NCI-H524 (cell line): Measurements from ENCODE around the gene CAPS2.

Experiments
- DNase-seq, 2 experiments: peaks; one replicate each; lab custom pipeline; 2025; lab: John Stamatoyannopoulos, UW

CAPS2 gene

DNA sequence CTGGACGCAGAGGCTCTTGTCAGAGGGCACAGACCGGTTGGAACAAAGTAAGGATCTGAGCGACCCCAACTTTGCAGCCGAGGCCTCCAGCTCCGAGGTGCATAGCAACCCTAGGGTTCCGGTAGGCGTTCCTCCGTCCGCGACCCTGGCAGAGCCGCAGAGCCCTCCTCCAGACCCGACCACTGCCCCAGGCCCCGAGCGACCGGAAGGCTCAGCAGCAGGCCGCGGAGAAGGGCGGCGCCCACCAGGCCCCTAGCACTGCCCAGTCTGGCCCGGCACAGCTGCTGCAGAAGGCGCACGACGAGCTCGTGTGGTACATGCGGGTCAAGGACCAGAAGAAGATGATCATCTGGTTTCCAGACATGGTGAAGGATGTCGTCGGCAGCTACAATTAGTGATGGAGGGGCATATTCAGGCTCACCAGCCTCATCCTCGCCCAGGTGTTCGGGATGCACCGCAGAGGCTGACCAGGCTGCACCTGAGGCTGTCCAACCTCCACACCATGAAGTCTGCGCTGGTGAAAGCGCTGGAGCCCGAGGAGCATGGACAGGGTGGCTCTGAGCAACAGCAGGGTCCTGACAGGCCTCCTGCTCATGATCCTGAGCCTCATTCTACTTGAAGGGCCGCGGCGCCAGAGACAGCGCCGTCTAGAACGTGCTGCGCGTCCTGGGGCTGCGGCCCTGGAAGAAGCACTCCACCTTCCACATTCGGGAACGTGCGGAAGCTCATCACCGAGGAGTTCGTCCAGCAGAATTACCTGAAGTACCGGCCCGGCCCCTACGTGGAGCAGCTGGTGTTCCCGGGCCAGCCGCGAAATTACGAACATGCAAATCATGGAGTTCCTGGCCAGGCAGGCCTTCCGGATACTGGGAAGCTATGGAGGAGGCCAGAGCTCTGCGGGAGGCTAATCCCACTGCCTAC, 24.5 kb downstream of the CAPS2 start:
- DNase-seq = no peak

DNA sequence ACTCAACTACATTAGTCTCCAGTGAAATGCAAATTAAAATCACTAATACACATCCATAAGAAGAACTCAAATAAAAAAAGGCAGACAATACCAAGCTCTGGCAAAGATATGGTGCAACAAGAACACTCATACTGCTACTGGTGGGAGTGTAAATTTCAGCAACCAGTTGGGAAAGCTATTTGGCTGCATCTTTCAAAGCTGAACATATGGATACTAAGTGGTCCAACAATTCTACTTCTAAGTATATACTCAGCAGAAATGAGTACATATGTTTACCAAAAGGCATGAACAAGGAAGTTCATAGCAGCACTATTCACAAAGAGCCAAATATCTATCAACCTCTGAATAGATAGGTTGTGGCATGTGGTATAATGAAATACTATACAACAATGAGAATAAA, 27.3 kb downstream of the CAPS2 start:
- DNase-seq = no peak

DNA sequence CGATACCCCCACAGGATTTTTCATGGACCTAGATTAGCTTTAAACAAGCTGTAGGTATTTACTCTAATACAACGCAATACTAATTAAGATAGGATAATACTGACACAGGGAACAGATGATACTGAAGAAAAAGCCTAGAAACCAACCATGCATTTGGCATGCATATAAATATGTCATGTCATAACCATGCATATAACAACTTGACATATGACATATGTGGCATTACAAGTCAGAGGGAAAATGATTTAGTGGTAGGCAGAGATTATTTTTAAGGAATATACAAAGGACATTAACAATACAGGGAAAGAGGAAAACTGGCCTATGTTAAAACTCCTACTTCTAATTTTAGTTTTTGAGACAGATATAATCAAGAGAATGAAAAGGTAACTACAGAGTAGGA, 27.9 kb downstream of the CAPS2 start:
- no peak for DNase-seq

DNA sequence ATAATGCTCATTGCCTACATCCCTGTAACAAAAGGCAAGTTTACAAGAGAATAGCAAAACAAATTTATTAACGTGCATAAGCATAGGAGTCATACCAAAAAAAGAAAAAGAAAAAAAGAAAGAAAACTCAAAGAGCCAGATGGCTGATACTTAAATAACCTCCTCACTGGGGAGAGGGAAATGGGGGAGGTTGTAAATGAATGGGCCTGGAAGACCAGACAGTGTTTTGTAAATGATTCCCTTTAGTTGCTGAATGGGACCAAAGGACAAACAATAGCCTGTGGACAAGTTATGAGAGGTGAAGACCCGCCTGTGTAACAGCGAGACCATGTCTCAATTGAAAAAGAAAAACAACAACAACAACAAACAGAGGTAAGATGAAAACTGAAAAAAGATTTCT, 35.3 kb downstream of the CAPS2 start:
- peak in 1 of 2 experiments; percentile 13 for DNase-seq

DNA sequence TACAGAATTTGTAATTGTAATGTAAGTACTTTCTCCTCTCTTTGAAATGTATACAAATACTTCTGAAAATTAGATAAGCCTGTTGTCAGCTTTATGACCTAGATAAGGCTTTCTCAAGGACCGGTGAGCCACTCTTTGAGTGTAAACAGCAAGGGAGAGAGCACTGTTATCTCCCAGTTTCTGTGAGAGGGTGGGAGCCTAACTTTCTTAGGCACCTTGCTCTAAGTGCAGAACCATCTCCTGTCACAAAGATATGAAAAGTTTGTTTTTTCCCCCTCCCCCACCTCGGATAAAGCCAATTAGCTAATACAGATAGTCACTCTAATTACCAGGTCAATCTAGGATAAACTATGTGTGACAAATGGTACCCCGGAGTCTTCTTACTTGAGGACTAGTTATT, 35.8 kb downstream of the CAPS2 start:
- peak in 1 of 2 experiments; percentile 13 for DNase-seq

- DNase-seq = no peak
These were observed 39.1 kb downstream of the CAPS2 start for GRCh38 chr12:75291014-75291413.

DNA sequence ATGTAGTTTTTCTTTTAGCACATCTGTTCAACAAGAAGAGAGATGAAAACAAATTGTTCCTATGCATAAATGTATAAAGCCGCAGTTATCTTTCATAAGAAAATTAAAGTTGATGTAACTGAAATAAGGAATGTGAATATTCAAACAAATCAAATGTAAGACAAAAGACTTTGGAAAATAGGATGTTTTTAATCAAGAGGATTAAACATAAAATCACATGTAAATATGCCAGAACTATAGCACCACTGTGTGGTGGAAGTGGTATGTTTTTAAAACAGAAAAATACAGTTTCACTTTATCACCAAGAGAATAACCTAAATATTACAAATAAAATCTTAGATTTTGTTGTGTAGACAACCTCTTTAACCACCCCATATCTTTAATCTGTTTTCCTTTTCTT, 40.4 kb downstream of the CAPS2 start:
- DNase-seq = peak in 1 of 2 experiments; percentile 16

DNA sequence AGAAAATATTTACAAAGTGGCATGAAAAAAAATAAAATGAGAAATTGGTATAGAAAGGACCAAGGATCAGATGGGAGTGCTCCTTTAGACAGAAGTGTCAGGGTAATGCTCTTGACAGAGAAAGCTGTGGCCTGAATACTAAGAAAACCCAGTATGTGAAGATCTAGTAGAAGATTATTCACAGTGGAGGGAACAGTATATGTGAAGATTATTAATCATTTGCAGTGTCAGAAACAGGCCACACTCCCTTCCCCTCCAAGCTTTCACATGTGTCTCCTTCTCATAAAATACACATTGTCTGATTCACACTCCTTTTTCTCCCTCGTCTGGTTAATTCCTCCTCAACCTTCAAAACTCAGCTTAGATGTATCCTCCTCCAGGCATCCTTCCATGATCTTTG, 41.3 kb downstream of the CAPS2 start:
- no peak for DNase-seq

GRCh38 chr12:75275702-75276101, 54.4 kb downstream of the CAPS2 start:
- no peak for DNase-seq

DNA sequence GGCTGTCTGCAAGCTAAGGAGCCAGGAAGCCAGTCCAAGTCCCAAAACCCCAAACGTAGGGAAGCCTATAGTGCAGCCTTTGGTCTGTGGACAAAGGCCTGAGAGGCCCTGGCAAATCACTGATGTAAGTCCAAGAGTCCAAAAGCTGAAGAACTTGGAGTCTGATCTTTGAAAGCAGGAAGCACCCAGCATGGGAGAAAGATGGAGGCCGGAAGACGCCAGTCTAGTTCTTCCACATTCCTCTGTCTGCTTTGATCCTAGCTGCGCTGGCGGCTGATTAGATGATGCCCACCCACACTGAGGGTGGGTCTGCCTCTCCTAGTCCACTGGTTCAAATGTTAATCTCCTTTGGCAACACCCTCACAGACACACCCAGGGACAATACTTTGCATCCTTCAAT, 58.5 kb downstream of the CAPS2 start:
- no peak for DNase-seq

- no peak for DNase-seq
These were observed 60.0 kb downstream of the CAPS2 start for GRCh38 chr12:75270157-75270556.

DNA sequence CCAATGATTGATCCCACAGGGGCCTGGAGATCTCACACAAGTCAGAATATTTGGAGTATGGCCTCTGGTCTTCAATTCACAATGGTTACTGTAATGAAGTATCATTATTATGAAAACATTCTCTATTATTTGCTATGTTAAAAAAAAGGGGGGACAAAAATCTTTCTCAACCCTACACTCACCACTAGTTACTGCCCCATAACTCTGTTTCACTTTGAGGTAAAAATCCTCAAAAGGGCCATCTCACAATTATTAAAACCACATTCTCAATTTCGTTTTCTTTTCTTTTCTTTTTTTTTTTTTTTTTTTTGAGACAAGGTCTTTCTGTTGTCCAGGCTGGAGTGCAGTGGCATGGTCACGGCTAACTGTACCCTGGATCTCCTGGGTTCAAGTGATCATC, 60.9 kb downstream of the CAPS2 start:
- no peak for DNase-seq

DNA sequence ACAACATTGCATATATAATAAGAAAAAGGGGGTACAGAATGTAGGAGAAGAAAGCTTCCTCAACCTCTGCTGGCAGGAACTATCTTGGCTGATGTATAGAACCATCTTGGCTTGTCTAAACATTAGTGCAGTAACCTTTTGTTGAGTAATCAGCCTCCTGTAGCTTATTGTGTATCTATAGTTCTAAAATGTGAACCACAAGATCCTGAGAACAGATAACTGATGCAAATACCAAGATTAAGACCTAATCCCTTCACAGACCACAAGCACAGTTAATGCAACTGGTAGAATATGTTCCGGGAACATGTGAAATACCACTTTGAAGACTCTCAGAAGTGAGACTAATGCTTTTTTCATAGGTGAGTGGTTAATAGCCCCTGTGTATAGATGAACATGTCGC, 69.8 kb downstream of the CAPS2 start:
- DNase-seq = no peak

- DNase-seq = no peak
These were observed 71.0 kb downstream of the CAPS2 start for GRCh38 chr12:75259143-75259542.

DNA sequence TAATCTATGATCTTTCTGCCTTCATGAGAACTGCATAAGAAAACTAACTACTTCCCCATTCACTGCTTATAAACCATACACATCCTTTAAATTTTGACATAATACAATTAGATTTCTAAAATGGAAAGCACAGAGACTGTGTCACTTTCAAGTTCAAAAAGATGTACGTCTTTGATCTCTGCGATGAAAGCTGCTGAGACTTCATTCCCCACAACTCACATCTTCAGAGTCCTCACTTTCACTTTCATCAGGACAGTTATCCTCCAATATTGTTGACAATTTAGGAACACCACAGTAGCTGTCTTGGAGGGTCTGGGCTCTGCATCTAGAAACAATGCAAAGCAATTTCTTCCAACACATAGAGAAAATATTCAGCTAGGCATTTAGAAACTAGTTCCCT, 72.6 kb downstream of the CAPS2 start:
- no peak for DNase-seq

GRCh38 chr12:75245108-75245507, 85.0 kb downstream of the CAPS2 start:
- no peak for DNase-seq

- no peak for DNase-seq
These were observed 90.1 kb downstream of the CAPS2 start for GRCh38 chr12:75239987-75240386.

GRCh38 chr12:75236206-75236605, 93.9 kb downstream of the CAPS2 start:
- DNase-seq = no peak

DNA sequence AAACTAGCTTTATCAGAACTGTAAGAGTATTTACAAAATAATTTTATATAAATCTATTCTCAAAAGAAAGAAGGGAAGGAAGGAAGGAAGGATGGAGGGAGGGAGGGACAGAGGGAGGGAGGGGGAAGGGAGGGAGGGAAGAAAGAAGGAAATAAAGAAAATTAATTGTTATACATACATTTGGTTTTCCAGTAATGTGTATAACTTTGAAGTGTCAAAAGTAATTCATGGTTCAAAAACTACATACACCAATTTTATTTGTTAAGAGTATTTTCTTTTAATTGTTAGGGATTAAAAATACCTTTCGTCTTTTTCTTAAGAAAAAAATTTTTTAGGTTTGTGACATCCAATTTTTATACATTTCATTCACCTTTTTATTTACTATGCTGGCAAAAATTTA, 103.0 kb downstream of the CAPS2 start:
- no peak for DNase-seq
